Hematopoietic multipotent progenitor cell treated with erythropoietin and hydrocortisone succinate and interleukin-3 and kit ligand, for 17 days (in vitro differentiated cells): ENCODE data around the gene CLDN1.

Experiments used
- DNase-seq: peaks from one replicate; pipeline ENCODE4 v3.0.0-alpha.2; 2015; ENCODE audit warnings: low spot score

CLDN1 gene

DNA sequence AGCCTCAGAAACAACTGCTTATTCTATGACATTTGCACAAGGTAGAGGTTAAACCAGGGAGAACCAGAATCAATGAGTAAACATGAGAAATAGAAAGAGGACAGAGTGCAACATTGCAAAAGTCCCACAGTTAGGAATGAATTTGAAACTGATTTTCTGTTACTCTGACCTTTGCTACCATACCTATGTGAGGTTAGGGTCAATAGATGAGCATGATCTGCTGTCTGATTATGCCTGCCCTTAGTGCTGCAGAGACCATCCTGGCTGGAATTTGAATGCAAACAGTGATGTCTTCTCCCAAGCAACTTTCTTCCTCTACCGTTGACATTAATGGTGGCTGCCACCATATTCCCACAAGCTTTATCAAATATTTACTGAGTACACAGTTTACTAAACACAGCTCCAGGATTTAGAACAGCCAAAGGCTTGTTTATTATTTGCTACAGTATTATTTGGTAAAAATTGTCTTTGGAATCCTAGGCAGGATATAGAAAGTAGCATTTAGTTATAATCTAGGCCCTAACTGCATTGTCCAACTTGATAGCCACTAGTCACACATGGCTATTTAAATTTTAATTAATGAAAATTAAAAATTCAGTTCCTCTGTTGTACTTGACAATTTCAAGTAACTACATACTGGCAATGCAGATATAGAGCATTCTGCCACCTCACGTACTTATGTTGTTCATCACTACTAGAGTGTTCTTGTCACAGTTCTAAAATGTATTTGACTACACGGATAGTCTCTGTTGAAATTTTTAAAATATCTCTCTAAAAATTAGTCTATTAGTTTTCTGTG, 8.9 kb upstream of the CLDN1 start:
- no peak for DNase-seq

DNA sequence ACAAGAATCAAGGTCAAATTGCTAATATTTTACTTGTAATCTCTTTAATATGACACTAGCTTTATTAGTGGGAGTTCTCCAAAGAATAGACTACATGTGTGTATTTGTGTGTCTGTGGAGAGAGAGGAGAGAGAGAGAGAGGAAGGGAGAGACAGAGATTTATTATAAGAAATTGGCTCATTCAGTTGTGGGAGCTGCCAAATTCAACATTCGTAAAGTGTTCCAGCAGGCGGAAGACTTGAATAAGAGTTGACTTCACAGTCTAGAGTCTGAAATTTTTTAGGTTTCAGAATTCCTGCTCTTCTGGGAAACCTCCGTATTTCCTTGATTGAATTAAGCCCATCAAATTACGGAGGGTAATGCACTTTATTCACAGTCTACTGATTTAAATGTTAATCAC, 4.7 kb upstream of the CLDN1 start:
- no peak for DNase-seq

DNA sequence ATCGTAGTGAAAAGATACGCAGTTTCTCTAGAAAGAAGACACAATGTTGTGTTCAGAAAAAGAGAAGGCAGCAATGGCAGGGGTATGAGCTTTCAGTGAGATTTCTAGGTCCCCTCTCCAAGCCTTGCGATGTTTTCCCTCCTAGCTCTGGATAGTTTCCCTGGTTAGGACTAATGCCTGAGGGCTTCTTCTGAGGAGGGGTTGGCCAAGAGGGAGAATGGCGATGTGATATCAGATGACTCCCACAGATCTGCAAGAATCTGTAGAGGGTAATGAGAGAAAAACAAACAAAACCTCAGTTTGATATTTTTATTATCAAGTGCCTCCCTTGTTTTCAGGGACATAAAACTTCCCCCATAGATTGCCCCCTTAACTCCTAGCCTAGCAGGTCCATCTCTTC, 4.1 kb upstream of the CLDN1 start:
- DNase-seq, result no peak

DNA sequence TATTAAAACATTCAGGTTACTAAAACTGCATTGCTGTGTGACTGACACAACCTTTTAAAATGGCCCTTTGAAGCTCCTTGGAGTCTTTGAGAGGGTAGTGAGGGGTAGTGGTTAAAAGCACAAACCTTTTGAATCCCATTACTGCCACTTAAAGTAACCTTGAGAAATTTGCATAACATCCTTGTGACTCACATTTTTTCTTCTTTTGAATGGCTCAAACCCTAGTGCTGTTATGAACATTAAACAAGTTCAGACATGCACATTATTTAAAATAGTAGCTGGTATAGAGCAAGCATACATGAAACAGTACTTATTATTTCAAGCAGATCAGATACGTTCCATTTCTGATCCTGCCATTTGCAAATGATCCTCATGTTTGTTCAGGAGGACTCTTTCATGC, 3.7 kb upstream of the CLDN1 start:
- no peak for DNase-seq

DNA sequence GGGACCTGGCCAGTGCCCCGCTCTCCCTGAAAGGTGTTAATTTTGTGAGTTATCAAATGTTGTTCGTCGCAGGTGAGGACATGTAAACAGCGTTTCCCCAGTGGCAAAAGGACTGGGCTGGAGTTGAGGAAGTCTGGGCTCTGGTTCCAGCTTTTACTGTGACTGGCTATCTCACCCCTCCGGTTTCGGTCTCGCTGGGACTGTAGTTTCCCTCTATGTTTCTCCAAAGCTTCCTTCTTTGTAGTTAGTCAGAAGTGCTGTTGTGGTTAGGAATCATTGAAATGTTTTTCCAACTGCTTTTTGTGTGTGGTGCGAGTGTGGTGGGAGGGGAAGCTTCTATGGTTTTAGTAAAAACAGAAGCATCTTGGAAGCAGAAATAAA, 990 bp upstream of the CLDN1 start:
- no peak for DNase-seq

DNA sequence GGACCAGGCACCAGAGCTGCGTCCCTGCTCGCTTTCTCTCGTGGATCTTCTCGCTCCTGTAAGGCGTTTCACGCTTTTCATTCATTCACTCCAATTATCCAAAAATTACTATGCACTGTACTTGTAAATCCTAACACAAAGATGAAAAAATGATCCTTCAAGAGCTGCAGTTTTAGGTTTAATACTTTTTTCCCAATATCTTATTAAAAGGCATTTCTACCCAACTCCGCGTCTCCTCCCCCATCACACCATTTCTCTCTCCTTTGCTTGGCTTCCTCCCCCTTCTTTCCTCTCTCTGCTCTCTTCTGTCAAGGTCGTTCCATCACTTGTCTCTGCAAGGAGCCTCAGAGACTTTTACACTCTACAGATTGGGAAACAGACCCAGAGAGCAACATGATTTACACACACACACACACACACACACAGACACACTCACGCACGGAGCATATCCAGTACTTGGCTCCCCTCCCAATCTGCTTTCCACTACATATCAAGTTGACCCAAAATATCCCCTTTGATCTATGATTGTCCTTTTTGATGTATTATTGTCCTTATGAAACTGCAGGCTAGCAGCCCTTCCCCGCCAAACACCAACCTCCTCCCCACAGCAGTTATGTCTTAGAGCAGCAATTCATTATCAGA, 479 bp upstream of the CLDN1 start:
- no peak for DNase-seq

DNA sequence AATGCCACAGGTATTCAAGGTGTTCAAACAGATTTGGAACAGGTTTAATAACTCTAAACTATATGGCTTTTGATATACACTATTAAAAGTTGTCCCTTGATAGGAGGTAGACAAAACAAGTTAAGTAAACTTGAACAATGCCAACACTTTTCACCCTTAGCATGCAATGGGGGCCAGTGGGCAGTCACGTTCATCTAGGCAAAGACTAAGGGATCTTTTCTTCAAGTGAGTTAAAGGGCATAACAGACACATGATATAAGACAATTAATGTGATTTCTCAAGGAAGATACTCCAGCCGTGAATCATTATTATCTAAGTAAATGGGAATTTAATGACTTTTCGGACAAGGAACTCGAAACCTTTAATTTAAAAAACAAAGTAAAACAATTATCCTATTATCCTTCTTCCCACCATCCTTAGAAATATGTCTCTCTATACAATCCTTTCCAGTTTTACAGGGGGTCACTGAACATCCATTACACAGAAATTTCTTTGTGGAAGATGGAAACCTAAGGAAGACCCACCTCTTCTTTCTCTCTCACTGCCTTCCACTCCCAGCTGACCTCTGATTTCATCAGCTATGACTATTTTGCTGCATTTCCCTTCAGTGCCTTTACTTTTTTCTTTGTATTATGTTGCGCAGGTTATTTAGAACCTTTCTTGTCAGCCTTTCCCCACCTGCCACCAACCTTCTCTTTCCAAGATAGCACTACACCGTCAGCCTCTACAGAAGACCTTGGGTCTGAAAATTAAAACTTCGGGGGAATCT, 1.5 kb downstream of the CLDN1 start:
- no peak for DNase-seq

DNA sequence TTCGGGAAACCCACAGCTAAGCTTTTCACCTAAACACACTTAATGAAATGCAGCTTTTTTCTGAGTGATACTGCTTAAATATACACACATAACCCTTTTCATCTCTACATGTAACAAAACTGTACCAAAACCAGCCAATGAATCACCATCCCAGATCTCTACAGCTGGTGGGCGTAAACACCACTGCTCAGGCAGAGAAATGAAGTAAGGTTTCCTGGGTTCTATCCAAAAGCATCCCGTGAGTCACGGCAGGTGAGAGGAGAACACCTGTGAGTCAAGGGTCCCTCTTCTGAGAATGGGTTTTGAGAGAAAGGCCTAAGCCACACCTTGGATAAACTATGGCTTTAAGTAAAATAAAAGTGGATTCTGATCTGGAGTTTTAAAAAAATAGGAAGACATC, 2.6 kb downstream of the CLDN1 start:
- DNase-seq, result no peak

DNA sequence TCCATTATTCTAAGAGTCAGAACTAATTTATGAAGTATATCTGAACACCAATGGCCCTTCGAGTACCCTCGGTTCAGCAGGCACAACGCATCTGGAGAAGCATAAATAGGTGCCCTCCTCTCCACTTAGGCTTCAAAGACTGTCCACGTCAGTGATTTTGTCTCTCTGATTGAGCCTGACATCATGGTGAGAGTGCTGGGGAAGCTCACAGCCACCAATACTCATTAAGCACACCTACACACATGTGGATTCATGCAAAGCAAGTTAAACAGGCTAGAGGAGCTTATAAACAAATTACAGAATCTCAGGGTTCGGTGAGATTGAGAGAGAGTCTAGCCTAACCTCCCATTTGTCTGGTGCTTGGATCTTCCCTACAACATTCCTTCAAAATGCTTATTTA, 3.6 kb downstream of the CLDN1 start:
- no peak for DNase-seq

DNA sequence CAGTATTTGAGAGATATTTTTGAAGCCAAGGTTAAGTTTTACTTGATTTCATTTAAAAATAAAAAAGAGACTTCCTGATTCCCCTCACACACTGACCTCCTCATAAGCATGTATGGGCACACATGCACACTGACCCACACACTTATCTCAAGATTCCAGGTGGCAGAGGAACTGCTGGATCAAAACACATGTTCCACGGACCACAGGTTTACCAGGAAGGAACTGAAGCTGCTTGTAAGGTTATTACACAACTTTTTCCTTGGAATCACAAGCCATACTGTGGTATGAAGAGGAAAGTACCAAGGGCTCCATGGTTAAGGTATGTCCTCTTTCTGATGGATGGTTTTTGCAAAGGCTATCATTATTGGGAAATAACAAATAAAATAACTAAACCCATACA, 7.5 kb downstream of the CLDN1 start:
- no peak for DNase-seq

DNA sequence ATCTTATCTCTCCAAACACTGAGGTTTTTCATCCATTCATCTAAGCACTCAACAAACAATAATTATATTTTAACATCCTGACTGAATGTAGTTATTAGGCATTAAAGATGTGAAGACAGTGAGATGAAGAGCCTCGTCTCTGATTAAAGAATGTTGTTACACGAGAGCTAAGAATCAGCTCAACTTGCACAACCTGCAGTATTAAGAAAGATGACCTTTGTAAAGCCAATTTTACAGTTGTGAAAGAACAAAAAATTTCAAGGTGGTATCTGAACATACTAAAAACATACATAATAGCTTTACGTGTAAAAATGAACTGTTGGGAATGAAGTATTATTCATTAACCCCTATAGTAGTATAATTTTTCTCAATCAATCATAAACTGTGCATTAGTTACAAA, 12.8 kb downstream of the CLDN1 start:
- DNase-seq, result no peak

DNA sequence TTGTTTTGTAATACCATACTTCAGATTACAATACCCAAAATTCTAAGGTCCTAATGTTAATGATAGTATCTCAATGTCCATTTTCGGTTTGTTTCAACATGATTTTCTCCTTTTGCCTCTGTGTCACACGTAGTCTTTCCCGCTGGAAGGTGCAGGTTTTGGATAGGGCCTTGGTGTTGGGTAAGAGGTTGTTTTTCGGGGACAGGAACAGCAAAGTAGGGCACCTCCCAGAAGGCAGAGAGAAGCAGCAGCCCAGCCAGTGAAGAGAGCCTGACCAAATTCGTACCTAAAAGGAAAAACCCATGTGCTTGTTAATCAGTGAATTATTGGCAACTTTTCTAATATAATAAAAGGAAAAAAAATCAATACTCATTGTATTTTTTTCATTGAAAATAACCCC, 14.1 kb downstream of the CLDN1 start:
- DNase-seq, result no peak

DNA sequence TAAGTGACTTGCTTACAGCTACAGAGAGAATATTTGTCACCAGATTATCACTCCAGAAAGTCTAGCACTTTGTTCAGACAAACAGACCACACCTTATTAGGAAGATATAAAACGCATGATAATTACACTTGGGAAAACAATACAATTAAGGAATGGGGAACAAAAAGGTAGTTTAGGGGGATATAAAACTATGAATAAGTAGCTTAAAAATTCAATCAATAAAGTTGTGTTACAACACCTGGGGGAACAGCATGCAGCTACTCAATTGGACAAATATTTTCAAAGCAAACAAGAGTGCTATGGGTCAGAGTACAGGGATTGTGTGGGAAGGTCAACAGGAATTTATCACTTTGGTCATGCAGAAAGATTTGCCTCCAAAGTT, 15.1 kb downstream of the CLDN1 start:
- no peak for DNase-seq

DNA sequence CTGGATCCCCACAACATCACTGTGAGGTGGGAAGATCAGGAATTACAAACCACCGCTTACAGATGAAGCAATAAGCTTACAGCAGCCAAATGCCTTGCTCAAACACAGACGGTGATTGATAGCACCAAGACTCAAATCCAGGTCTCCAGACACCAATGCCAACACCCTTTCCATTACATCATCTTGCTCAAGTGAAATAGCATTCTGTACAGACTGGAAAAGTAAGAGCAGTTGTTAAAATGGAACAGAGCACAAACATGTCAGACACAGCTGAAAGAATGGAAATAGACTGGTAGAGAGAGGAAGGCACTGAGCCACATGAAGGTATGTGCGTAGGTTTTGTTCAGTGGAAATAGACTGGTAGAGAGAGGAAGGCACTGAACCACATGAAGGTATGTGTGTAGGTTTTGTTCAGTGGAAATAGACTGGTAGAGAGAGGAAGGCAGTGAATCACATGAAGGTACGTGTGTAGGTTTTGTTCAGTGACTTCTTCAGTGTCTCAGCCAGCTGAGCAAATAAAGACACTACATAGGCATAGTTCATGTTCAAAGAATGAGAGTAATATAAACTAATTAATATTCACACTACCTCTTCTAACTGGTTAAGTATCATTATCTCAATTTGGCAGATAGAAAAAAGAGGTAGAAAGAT, 15.6 kb downstream of the CLDN1 start:
- DNase-seq, result no peak

DNA sequence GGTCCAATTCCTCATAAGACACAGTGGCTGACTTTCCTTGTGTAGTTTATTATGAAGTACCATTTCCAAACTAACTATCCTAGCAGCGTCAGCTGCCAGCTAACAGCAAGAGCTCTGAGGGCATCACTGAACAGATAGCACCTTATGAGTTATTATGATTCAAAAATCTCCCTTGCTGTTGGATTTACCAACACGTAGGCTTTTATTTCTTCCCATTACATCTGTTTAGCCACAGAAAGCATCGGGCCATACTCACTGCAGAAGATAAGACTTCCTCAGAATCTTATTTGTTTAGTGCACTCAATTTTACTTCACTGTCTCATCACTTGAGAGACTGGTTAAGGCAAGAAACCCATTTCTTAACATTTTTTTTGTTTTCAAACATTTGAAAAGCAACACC, 16.2 kb downstream of the CLDN1 start:
- no peak for DNase-seq

DNA sequence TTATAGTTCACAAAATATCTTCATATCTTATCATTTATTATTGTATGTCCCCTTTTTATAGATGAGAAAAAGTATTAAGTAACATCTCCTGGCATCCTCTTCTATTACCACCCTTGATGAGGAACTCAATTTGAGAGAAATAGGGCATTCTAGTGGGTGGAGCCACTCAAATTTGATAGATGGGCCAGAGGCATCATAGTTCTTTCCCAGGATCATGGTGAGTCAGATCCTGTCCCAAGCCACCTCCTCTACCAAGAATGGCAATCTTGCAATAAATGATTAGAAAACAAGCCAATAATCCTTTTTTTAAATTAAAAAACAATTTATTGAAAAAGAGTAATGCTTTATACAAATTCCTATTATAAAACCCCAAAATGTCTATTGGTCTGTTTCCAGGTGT, 16.8 kb downstream of the CLDN1 start:
- no peak for DNase-seq

DNA sequence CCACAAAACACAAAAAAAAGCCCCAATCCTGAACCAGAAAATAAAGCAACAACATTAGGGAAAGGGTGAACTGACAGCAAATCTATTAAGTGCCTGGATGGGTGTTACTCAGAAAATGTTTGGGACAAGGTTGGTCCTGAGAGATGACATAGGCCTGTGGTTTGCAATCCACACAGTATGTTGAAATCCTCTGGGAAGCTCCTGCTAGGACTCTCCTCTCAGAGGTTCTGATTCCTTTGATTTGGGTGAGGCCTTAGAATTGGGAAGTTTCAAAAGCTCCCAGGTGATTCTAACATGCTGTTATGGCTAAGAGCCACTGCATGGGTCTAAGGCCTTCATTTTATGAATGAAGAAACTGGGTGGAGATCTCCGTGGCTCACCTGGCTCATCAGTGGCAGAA, 18.4 kb downstream of the CLDN1 start:
- no peak for DNase-seq

DNA sequence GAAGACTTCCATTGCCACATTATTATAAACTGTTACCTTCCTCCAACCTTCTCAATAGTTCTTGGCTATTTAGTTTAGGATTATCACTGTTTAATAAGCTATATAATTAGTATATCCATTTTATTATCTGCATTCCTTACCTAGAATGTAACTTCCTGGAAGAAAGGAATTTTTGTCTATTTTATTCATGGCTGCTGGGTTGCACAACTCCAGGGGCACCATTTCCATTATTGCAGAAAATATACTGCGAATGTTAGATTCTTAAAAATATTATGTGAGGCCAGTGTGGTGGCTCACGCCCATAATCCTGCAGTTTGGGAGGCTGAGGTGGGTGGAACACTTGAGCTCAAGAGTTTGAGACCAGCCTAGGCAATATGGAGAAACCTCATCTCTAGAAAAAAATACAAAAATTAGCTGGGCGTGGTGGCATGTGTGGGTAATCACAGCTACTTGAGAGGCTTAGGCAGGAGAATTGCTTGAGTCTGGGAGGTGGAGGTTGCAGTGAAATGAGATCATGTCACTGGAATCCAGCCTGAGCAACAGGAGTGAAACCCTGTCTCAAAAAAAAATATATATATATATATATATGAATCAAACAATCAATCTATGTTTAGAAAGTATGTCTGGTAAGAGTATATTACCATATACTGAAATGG, 19.9 kb downstream of the CLDN1 start:
- no peak for DNase-seq

DNA sequence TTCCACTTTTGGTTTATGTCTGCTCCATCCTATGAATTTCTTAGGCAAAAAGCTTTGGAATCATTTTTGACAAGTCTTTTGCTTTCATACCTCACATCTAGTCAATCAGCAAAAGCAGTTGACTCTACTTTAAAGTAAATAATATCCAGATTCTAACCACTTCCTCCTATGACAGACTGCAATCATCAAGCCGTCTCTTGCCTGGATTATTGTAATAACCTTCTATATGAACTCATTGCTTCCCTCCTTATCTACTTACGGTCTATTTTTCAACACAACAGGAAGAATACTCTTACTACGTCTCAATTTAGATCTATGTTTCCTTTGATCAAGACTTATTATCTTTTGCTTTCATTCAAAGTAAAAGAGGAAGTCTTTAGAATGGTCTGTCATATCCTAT, 20.7 kb downstream of the CLDN1 start:
- no peak for DNase-seq

DNA sequence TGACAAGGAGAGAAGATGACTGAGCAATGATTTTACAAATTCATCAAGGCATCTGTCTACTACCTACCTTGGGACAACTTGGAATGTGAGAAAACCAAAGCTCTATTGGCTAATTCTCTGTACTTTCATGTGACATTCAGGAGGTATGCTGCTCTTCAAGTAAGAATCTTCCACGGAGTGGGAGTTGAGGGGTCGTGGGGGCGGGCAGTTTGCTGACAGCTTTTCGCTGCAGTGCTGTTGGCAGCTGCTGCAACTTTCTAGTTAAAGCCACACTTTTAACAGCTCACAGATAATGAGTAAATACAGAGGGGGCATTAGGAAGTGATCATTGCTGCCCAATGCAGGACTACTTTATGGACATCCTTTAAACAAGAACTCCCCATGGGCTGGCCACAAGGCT, 22.3 kb downstream of the CLDN1 start:
- no peak for DNase-seq

DNA sequence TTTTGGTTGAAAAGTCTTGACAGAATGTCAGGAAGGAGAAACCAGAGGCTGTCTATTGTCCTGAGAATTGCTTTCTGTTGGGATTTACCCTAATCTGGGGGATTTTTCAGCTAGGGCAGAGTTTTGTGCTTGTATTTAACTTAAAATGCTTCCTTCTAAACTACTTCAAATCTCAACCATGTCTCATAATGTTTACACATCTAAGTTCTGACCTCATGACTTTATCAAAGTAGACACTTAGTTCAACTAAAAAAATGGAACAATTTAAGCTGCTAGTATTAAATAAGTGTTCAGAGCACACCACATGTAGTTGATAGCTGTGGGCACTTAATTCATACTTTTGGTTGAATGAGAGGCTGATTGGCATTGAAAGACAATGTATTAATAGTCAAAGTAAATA, 28.2 kb downstream of the CLDN1 start:
- DNase-seq, result no peak

DNA sequence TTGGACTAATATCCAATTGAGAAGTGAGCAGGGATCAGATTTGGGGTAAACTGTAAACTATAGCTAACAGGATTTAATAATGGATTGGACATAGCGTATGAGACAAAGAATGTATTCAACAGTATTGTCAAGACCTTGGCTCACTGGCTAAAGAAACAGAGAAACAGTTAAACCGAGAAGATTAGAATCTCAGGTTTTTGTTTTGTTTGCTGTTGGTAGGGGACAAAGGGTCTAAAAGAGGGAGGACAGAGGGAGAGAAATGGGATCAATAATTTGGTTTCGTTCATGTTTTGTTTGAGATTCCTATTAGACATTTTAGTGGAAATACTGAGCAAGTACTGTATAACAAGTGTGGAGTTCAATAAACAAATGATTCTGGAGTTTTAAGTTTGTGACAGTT, 28.6 kb downstream of the CLDN1 start:
- DNase-seq, result no peak
